GM15510 (cell line): ENCODE results near the gene PCDHGC5.

Experiments used
- POLR2A ChIP-seq: IDR thresholded peaks from 3 replicates; pipeline ENCODE4 v1.6.1; 2011; ENCODE audit warnings: borderline replicate concordance; ENCODE audit not compliant: insufficient read length; ENCODE audit errors: extremely low read depth

PCDHGC5 gene

GRCh38 chr5:141484641-141485311, 4.1 kb upstream of the PCDHGC5 start, which contains the start of gene PCDHGC4:
Gene PCDHGC4 (plus strand): TSS chr5:141485030. CDS start chr5:141485174, 144 bp downstream.
- TF ChIP-seq POLR2A, result no peak

GRCh38 chr5:141485321-141486055, 3.4 kb upstream of the PCDHGC5 start:
- TF ChIP-seq POLR2A, result no peak

GRCh38 chr5:141486091-141486490, 2.8 kb upstream of the PCDHGC5 start:
- TF ChIP-seq POLR2A, result no peak

- TF ChIP-seq POLR2A, result no peak
Measured at GRCh38 chr5:141487131-141487530, 1.8 kb upstream of the PCDHGC5 start.

- no peak for TF ChIP-seq POLR2A
Measured at GRCh38 chr5:141489841-141490240, 960 bp downstream of the PCDHGC5 start.

GRCh38 chr5:141490271-141490670, 1.4 kb downstream of the PCDHGC5 start:
- TF ChIP-seq POLR2A, result no peak

- TF ChIP-seq POLR2A, result no peak
Measured at GRCh38 chr5:141490771-141491170, 1.9 kb downstream of the PCDHGC5 start.

GRCh38 chr5:141491323-141492167, 2.7 kb downstream of the PCDHGC5 start:
- no peak for TF ChIP-seq POLR2A

GRCh38 chr5:141492168-141492885, 3.4 kb downstream of the PCDHGC5 start:
- no peak for TF ChIP-seq POLR2A

- no peak for TF ChIP-seq POLR2A
Measured at GRCh38 chr5:141493500-141494422, 4.9 kb downstream of the PCDHGC5 start.

- no peak for TF ChIP-seq POLR2A
Measured at GRCh38 chr5:141494761-141495452, 6.0 kb downstream of the PCDHGC5 start.

GRCh38 chr5:141495453-141495811, 6.6 kb downstream of the PCDHGC5 start:
- no peak for TF ChIP-seq POLR2A

- TF ChIP-seq POLR2A, result no peak
Measured at GRCh38 chr5:141496038-141496437, 7.2 kb downstream of the PCDHGC5 start.
